HG03457 (cell line): Measurements from ENCODE around the gene VASP.

Experiments
- ATAC-seq: cut with Tn5 transposase; IDR thresholded peaks from one replicate; pipeline ENCODE4 v1.9.1; 2021; ENCODE audit warnings: moderate number of reproducible peaks; ENCODE audit not compliant: unreplicated experiment

VASP gene

GRCh38 chr19:45514376-45515051 is 7.2 kb downstream of the VASP start:
- ATAC-seq: no peak

- no peak for ATAC-seq
Observed at GRCh38 chr19:45515081-45515624, 7.9 kb downstream of the VASP start.

GRCh38 chr19:45515807-45516401 is 8.6 kb downstream of the VASP start:
- no peak for ATAC-seq

GRCh38 chr19:45517238-45517637 is 10.0 kb downstream of the VASP start:
- ATAC-seq: no peak

GRCh38 chr19:45517641-45518468 is 10.6 kb downstream of the VASP start:
- ATAC-seq: no peak

GRCh38 chr19:45518469-45518826 is 11.2 kb downstream of the VASP start:
- ATAC-seq: no peak

- no peak for ATAC-seq
Observed at GRCh38 chr19:45522010-45522941, 15.0 kb downstream of the VASP start.

GRCh38 chr19:45523642-45524256 is 16.5 kb downstream of the VASP start:
- no peak for ATAC-seq

GRCh38 chr19:45524575-45525129 is 17.4 kb downstream of the VASP start:
- no peak for ATAC-seq

- ATAC-seq: no peak
Observed at GRCh38 chr19:45526143-45526542, 18.9 kb downstream of the VASP start.

- ATAC-seq: no peak
Observed at GRCh38 chr19:45526971-45527370, 19.7 kb downstream of the VASP start.

GRCh38 chr19:45527731-45528130 is 20.5 kb downstream of the VASP start:
- no peak for ATAC-seq

- no peak for ATAC-seq
Observed at GRCh38 chr19:45528149-45528743, 21.0 kb downstream of the VASP start.

- ATAC-seq: no peak
Observed at GRCh38 chr19:45528744-45529419, 21.6 kb downstream of the VASP start.

GRCh38 chr19:45529420-45529785 is 22.1 kb downstream of the VASP start:
- ATAC-seq: no peak

- ATAC-seq: no peak
Observed at GRCh38 chr19:45531349-45531748, 24.1 kb downstream of the VASP start.

- ATAC-seq: no peak
Observed at GRCh38 chr19:45539459-45539858, 32.2 kb downstream of the VASP start.

- no peak for ATAC-seq
Observed at GRCh38 chr19:45542234-45542668, 35.0 kb downstream of the VASP start.

- no peak for ATAC-seq
Observed at GRCh38 chr19:45547211-45547770, 40.0 kb downstream of the VASP start.
